ENCODE data around the gene TBCEL. TPM values are rescaled to one million over a fixed set of nuclear protein-coding genes. Genes with fewer than 3 reads are reported as not detected.

The TBCEL gene
- total and polyA plus RNA-seq, 2 donors (not counting 1 experiment from before 2014, with no cell fraction given): 21.1 to 25.8 TPM

DNA sequence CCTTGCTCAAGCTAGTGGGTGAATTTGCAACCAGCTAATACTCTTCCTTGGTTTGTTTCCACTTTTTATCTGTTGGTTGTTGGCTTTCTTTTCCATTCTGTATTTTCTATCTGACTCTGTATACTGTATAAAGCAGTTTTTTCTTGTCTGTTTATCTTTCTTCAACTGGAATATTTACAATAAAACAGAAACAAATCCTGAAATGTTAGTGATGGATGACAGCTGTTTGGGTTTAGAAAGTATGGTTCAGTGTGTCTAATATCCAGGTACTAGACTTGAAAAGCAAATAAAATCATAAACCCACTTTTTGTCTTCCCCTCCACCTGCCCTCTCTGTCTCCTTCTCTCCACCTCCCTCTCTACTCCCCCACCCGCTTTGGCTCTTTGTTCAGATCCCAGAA, 35.3 kb upstream of the TBCEL start:
- Histone ChIP-seq H2AFZ (ENCODE audit: low read length) (no peak overlapping the region), H3K79me2 (ENCODE audit: control insufficient read depth, insufficient read depth, low read length) (no peaks in the 10 kb centered on the region), H3K9me3 (ENCODE audit: control insufficient read depth, insufficient read depth, low read depth, low read length) (no peaks in the 10 kb centered on the region), H3K4me2 (ENCODE audit: extremely low read depth, insufficient read depth, low read length) (no peak overlapping the region), H3K27ac (ENCODE audit: insufficient read depth, low read length) (no peak overlapping the region), H3K4me3 (replicated peaks in 1 of 4; ENCODE audit: control extremely low read depth in 1 of 4, insufficient read depth in 1 of 4, low read depth in 3 of 4, low read length in 4 of 4) (no peak overlapping the region), H4K20me1 (ENCODE audit: control insufficient read depth, extremely low read depth, insufficient read depth, low read length) (no peaks in the 10 kb centered on the region), H3K4me1 (ENCODE audit: control insufficient read depth, extremely low read depth, insufficient read depth, low read length) (no peaks in the 10 kb centered on the region), H3K9ac (ENCODE audit: insufficient read depth, low read length) (no peak overlapping the region), H3K36me3 (ENCODE audit: control insufficient read depth, insufficient read depth, low read length) (no peaks in the 10 kb centered on the region), H3K27me3 (ENCODE audit: control insufficient read depth, insufficient read depth, low read length) (peaks cover 15% of the 10 kb centered on the region)
- DNase-seq (ENCODE audit: low read depth in 2 of 2): peak in 1 of 2 donors; percentile 25
- TF ChIP-seq, protein P1, sequence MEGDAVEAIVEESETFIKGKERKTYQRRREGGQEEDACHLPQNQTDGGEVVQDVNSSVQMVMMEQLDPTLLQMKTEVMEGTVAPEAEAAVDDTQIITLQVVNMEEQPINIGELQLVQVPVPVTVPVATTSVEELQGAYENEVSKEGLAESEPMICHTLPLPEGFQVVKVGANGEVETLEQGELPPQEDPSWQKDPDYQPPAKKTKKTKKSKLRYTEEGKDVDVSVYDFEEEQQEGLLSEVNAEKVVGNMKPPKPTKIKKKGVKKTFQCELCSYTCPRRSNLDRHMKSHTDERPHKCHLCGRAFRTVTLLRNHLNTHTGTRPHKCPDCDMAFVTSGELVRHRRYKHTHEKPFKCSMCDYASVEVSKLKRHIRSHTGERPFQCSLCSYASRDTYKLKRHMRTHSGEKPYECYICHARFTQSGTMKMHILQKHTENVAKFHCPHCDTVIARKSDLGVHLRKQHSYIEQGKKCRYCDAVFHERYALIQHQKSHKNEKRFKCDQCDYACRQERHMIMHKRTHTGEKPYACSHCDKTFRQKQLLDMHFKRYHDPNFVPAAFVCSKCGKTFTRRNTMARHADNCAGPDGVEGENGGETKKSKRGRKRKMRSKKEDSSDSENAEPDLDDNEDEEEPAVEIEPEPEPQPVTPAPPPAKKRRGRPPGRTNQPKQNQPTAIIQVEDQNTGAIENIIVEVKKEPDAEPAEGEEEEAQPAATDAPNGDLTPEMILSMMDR (conservative IDR thresholded peaks at IDR 0.05 in 1 of 2, IDR thresholded peaks at IDR 0.05 in 1 of 2; ENCODE audit: low read depth in 1 of 2, low read length in 2 of 2): no peak
- TF ChIP-seq EZH2 (IDR thresholded peaks at IDR 0.05; ENCODE audit: low read length, missing control alignments): no peak

DNA sequence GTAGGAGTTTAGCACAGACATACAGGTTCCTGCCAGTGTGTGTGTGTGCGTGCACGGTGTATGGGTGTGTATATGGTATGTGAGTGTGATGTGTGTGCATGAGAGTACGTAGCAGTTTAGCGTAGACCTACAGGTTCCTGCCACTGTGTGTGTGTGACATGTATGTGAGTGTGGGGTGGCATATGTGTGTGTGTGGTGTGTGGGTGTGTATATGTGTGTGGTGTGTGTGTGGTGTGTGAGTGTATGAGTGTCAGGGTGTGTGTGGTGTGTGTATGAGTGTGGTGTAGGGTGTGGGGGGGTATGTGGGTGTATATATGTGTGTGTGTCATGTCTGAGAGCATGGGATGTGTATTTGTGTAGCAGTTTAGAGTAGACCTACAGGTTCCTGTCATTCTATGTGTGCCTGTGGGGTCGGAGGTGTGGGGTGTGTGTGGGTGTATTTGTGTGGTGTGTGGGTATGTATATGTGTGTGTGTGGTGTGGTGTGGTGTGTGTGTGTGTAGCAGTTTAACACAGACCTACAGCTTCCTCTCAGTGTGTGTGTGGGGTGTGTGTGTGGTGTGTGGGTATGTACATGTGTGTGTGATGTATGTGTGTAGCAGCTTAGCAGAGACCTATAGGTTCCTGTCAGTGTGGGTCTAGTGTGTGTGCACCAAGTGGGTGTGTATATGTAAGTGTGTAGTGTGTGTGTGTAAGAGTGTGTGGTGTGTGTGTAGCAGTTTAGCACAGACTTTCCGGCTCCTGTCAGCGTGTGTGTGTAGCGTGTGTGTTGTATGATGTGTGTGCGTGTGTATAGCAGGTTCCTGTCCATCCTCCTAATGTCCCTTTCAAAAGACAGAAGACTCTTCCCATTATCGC, 31.8 kb upstream of the TBCEL start:
- no peaks in the 10 kb centered on the region for H3K36me3 ChIP-seq (ENCODE audit: control insufficient read depth, insufficient read depth, low read length)
- no peak overlapping the region for H3K27ac ChIP-seq (ENCODE audit: insufficient read depth, low read length)
- H3K79me2 ChIP-seq (ENCODE audit: control insufficient read depth, insufficient read depth, low read length): no peaks in the 10 kb centered on the region
- H3K9ac ChIP-seq (ENCODE audit: insufficient read depth, low read length): no peak overlapping the region
- no peak overlapping the region for H3K4me2 ChIP-seq (ENCODE audit: extremely low read depth, insufficient read depth, low read length)
- TF ChIP-seq EZH2 (IDR thresholded peaks at IDR 0.05; ENCODE audit: low read length, missing control alignments): no peak
- TF ChIP-seq, protein P1 (conservative IDR thresholded peaks at IDR 0.05 in 1 of 2, IDR thresholded peaks at IDR 0.05 in 1 of 2; ENCODE audit: low read depth in 1 of 2, low read length in 2 of 2): no peak
- H2AFZ ChIP-seq (ENCODE audit: low read length): no peak overlapping the region
- DNase-seq (ENCODE audit: low read depth in 2 of 2): no peak
- H3K4me1 ChIP-seq (ENCODE audit: control insufficient read depth, extremely low read depth, insufficient read depth, low read length): no peaks in the 10 kb centered on the region
- peaks cover 5% of the 10 kb centered on the region for H3K27me3 ChIP-seq (ENCODE audit: control insufficient read depth, insufficient read depth, low read length)
- H4K20me1 ChIP-seq (ENCODE audit: control insufficient read depth, extremely low read depth, insufficient read depth, low read length): no peaks in the 10 kb centered on the region
- H3K4me3 ChIP-seq (replicated peaks in 1 of 4; ENCODE audit: control extremely low read depth in 1 of 4, insufficient read depth in 1 of 4, low read depth in 3 of 4, low read length in 4 of 4): no peak overlapping the region
- no peaks in the 10 kb centered on the region for H3K9me3 ChIP-seq (ENCODE audit: control insufficient read depth, insufficient read depth, low read depth, low read length)

DNA sequence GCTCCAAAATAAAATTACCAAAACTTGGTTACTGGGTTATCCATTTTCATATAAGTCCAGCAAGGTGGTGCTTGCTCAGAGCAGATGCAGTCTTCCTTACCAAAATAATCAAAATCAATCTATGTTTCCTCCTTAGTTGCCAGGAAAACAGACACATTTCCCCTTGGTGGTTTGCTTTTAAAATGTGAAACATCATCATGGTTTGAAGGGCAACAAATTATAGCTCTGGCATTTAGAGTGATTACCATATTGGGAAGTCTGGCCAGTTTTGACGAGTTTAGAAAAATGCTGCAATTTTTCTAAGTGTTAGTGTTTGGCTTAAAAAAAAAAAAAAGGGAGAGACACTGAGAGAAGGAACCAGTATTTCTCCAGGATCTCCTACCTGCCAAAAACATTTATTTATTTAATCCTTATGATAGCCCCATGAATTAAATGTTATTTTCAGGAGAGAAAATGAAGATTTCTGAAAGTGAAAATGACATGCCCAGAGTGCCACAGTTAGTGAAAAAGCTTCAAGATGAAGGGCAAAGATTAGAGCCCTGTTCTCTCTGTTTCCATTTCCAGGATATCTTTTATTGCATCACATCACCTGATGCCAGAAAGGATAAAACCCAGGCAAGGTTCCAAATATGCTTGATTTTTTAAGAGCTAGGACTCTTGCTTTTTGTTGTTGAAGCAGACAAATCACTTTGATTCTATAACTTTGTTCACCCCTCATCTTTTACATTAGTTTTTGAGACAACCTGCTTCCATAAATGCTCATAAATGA, 29.6 kb upstream of the TBCEL start:
- H3K9ac ChIP-seq (ENCODE audit: insufficient read depth, low read length): no peak overlapping the region
- no peaks in the 10 kb centered on the region for H3K79me2 ChIP-seq (ENCODE audit: control insufficient read depth, insufficient read depth, low read length)
- H4K20me1 ChIP-seq (ENCODE audit: control insufficient read depth, extremely low read depth, insufficient read depth, low read length): no peaks in the 10 kb centered on the region
- no peak overlapping the region for H2AFZ ChIP-seq (ENCODE audit: low read length)
- no peaks in the 10 kb centered on the region for H3K36me3 ChIP-seq (ENCODE audit: control insufficient read depth, insufficient read depth, low read length)
- no peak overlapping the region for H3K27ac ChIP-seq (ENCODE audit: insufficient read depth, low read length)
- DNase-seq (ENCODE audit: low read depth in 2 of 2): no peak
- no peak for TF ChIP-seq EZH2 (IDR thresholded peaks at IDR 0.05; ENCODE audit: low read length, missing control alignments)
- TF ChIP-seq, protein P1 (conservative IDR thresholded peaks at IDR 0.05 in 1 of 2, IDR thresholded peaks at IDR 0.05 in 1 of 2; ENCODE audit: low read depth in 1 of 2, low read length in 2 of 2): no peak
- H3K4me1 ChIP-seq (ENCODE audit: control insufficient read depth, extremely low read depth, insufficient read depth, low read length): no peaks in the 10 kb centered on the region
- no peaks in the 10 kb centered on the region for H3K27me3 ChIP-seq (ENCODE audit: control insufficient read depth, insufficient read depth, low read length)
- H3K4me2 ChIP-seq (ENCODE audit: extremely low read depth, insufficient read depth, low read length): no peak overlapping the region
- no peaks in the 10 kb centered on the region for H3K9me3 ChIP-seq (ENCODE audit: control insufficient read depth, insufficient read depth, low read depth, low read length)
- H3K4me3 ChIP-seq (replicated peaks in 1 of 4; ENCODE audit: control extremely low read depth in 1 of 4, insufficient read depth in 1 of 4, low read depth in 3 of 4, low read length in 4 of 4): no peak overlapping the region
